Right cardiac atrium (tissue), 5 donors: Measurements from ENCODE around the gene TUBB4B. TPM values are rescaled to one million over a fixed set of nuclear protein-coding genes. Genes with fewer than 3 reads are reported as not detected.

ENCODE experiments used
- ATAC-seq, 2 donors: fragments of 200-7000 bp; cut with Tn5 transposase; one replicate each; pipeline versions ENCODE4 v1.8.0 to v1.9.1; 2020; ENCODE audit warnings: moderate library complexity in 2 of 2, mild to moderate bottlenecking in 1 of 2
- DNase-seq, 3 donors: peaks; one replicate each; pipeline ENCODE4 v3.0.0-alpha.2; 2020
- H3K27ac ChIP-seq: one replicate; pipeline ENCODE4 v1.5.1; 2013; ENCODE audit warnings: mild to moderate bottlenecking, low read length, control low read depth, moderate library complexity
- H3K27me3 ChIP-seq: one replicate; pipeline ENCODE4 v1.6.1; 2013; ENCODE audit not compliant: control insufficient read depth, insufficient read depth
- H3K4me1 ChIP-seq: one replicate; pipeline ENCODE4 v1.6.1; 2013; ENCODE audit warnings: low read length; ENCODE audit not compliant: control insufficient read depth, insufficient read depth
- H3K4me3 ChIP-seq: one replicate; pipeline ENCODE4 v1.5.1; 2013; ENCODE audit warnings: low read length, control low read depth
- H3K9me3 ChIP-seq: one replicate; pipeline ENCODE4 v1.6.1; 2013; ENCODE audit warnings: low read length; ENCODE audit not compliant: control insufficient read depth
- WGBS: extraction: QIAGEN DNeasy Blood & Tissue Kit; methylation state at CpG from one replicate; pipeline ENCODE4 v1.1.7; 2013; 5-methylcytosine and 5-hydroxymethylcytosine counted together
- intact Hi-C, 4 donors: fragments of 100-400 bp; cut with DNase I; formaldehyde crosslinking; loops; one replicate each; pipeline versions ENCODE4 v1.11.0 to v1.14.0; 2022 to 2023
- polyA plus RNA-seq: library from polyadenylated mRNA; stranded (reverse); fragments of 200-250 nt; gene quantifications from one replicate; pipeline ENCODE4 v1.2.3, GENCODE V29; 2013
- total RNA-seq, 4 donors: library from RNA; stranded (reverse); fragmentation: NEBNext Ultra II Directional; extraction: Animal tissue kit (Norgen Biotek cat#: 25700); gene quantifications; one replicate each; pipeline ENCODE4 v1.2.1, GENCODE V29; 2021
- donor health status: healthy with polysubstance abuse.
- donor health status: DM: no; HTN: yes; CAD: no.
- donor health status: DM: no; HTN: no; CAD: no.
- donor health status: DM: no; HTN: yes; CAD: no; lungs with severe emphysema.
- donor health status: DM: yes; HTN: yes; CAD: no.

The TUBB4B gene
- total and polyA plus RNA-seq, 5 donors, result 203 to 591 (median 432) TPM

DNA sequence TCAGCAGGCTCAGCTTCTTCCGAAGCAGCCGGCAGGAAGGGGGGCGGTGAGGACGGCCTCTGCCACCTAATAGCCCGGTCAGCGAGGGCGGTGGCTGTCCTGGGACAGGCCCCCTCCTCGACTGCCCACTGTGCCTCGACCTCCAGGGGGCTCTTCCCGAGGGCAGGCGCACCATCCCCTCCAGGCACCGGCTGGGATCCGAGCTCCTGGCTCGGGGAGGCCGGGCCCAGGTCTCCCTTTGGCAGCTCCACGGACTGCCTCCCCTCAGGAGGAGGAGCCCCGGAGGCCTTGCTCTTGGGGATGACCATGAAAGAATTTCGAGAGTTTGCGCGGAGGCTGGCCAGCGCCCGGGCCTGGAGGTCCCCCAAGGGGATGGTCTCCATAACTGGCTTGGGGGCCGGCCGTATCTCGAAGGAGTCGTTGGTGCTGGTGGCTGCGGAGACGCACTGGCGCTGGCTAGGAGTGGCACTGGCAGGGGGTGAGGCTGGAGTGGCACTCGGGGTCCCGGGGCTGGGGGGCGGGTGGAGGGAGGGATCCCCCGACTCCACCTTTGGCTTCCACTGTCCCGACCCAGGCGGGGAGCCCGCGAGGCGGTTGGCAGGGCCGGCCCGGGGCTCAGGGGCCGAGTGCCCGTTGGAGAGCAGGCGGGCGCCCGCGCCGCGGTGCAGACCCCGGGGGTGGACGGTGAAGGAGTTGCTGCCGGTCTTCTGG, 41.5 kb upstream of the TUBB4B start:
- Histone ChIP-seq H3K27me3 (no peaks in the 10 kb centered on the region), H3K27ac (no peak overlapping the region), H3K4me3 (peak overlapping the region; percentile 78), H3K4me1 (peaks cover 5% of the 10 kb centered on the region), H3K9me3 (no peaks in the 10 kb centered on the region)
- 8% methylated on average over 51 of the region's 51 CpGs for WGBS
- DNase-seq (peak in 1 of 3 donors; percentile 79), ATAC-seq (no peak)
- intact Hi-C loops, result no loop called here

DNA sequence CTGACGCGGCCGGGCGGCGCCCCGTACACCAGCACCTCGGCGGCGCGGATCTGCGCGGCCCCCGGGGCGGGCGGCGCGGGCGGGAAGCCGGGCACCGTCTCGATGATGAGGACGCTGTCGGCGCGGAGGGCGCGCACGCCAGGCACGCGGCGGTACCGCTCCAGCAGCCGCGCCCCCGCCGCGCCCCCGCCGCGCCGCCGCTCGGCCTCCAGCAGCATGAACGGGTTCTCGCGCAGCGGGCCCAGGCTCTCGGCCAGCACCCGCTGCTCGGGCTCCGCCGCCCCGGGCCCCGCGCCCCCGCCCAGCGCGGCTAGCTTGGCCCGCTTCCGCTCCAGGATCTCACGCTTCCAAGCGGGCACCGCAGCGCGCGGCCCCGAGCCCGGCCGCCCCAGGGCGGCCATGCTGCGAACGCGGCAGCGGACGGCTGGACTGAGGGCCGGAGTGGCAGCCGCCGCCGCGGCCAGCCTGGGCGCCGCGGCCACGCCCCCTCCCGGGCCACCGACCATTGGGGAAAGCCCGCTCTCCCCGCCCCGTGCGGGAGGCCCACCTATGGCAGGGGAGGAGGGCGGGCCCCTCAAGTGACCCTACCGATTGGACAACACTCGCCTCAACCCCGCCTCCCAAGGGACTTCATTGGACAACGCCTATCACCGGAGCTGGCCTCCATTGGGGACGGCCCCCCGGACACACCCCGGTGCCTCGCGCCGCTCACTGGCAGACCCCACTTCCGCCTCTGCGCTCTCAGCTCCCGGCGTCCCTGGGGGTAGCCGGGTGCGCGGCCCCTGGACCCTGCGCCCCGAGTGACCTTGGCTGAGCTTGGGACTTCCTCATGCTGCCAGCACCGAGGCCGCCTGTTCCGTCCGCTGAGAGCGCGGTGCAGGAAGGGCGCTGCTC, 40.5 kb upstream of the TUBB4B start, which contains the start of gene TPRN:
Gene TPRN, minus strand, starts transcription at position 431 of the 894 bp plus-strand sequence. Its CDS starts 30 bp downstream, at position 401.
- ATAC-seq, result peak; percentile 98
- Histone ChIP-seq H3K9me3 (no peaks in the 10 kb centered on the region), H3K27me3 (no peaks in the 10 kb centered on the region), H3K4me1 (peaks cover 7% of the 10 kb centered on the region), H3K27ac (peak within 1 kb of the TSS; percentile 85), H3K4me3 (peak within 1 kb of the TSS; percentile 78)
- intact Hi-C loops, result no loop called here
- under 1% methylated on average over 118 of the region's 118 CpGs for WGBS
- peak; percentile 100 for DNase-seq

DNA sequence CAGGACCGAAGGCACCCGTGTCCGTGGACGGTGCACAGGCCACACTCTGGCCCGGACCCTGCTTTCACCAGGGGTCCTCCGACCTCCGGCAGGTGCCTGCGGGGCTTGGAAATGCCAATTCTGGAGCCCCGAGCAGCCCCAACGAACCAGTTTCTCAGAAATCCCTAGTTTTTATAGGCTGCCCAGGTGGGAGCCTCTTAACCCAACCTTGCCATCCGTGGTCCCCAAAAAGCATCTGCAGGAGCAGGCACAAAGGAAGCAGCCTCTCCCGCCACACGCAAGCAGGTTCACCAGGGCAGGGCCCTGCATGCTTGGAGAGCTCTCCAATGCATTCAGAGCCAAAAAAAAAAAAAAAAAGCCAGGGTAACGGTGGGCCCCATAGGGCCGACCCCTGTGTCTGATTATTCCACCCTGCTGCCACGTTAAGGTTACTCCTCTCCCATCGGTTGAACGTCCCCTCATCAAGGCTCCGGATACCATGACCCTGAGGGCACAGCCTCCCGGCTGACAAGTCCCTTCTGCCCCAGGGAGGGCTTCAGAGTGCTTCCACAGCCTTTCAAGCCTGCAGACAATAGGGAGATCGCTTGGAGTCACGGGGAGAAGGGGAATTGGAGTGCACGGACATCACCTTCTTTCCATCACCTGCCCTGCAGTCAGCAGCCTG, 39.8 kb upstream of the TUBB4B start:
- Histone ChIP-seq H3K4me3 (peak overlapping the region; percentile 49), H3K4me1 (peaks cover 10% of the 10 kb centered on the region), H3K27me3 (no peaks in the 10 kb centered on the region), H3K27ac (peak overlapping the region; percentile 85), H3K9me3 (no peaks in the 10 kb centered on the region)
- ATAC-seq (no peak), DNase-seq (no peak)
- 14% methylated on average over 23 of the region's 23 CpGs for WGBS
- intact Hi-C loops, result no loop called here

DNA sequence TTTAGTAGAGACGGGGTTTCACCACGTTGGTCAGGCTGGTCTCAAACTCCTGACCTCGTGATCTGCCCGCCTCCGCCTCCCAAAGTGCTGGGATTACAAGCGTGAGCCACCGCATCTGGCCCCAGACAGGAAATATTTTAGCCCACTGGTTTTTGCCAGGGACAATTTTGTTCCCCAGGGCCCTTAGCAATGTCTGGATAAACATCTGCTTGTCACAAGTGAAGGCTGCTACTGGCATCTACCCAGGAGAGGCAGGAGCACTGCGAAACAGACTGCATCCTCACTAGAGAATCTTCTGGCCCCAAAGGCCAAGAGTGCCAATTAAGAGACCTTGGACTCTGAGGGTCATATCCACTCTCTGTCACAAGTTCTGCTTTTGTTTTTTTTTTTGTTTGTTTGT, 38.1 kb upstream of the TUBB4B start:
- 71% methylated on average over 8 of the region's 8 CpGs for WGBS
- Histone ChIP-seq H3K9me3 (no peaks in the 10 kb centered on the region), H3K27me3 (no peaks in the 10 kb centered on the region), H3K4me3 (no peak overlapping the region), H3K4me1 (peaks cover 14% of the 10 kb centered on the region), H3K27ac (no peak overlapping the region)
- ATAC-seq (no peak), DNase-seq (no peak)
- intact Hi-C loops, result no loop called here

DNA sequence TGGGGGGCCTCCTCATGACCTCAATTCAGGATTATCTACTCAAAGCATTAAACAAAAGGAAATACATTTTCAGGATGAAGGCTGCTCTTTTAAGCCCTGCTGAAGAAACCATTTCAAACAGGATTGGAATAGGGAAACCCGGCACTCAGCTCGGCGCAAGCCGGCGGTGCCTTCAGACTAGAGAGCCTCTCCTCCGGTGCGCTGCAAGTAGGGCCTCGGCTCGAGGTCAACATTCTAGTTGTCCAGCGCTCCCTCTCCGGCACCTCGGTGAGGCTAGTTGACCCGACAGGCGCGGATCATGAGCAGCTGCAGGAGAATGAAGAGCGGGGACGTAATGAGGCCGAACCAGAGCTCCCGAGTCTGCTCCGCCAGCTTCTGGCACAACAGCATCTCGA, 36.4 kb upstream of the TUBB4B start:
- no peak overlapping the region for H3K27ac ChIP-seq

DNA sequence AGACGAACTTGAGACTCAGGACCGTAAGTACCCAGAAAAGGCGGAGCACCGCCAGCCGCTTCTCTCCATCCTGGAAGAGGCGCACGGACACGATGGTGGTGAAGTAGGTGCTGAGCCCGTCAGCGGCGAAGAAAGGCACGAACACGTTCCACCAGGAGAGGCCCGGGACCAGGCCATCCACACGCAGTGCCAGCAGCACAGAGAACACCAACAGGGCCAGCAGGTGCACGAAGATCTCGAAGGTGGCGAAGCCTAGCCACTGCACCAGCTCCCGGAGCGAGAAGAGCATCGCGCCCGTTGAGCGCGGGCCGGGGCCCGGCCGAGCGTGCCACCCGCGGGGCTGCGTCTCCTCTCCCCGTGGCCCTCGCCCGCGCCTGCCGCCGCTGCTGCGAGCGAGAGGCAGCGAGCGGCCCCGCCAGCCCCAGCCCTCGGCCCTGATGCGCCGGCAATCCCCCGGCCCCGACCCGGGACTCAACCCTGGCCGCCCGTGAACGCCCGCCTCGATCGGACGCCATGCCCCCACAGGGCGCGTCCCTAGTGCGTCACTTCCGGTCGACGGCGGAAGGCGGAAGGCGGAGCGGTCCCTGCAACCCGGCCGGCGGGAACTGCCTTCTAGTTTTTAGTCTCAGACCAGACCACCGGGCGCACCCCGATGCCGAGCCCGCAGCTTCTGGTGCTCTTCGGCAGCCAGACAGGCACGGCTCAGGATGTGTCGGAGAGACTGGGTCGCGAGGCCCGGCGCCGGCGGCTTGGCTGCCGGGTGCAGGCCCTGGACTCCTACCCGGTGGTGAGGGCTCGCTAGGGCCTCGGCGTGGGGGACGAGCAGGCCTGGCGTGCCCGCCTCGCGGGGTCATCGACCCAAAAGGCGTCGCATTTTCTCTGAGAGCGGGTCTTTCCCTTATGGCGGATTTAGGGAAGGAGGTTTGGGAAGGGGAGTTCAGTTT, 35.7 kb upstream of the TUBB4B start, which contains the start of the genes NDOR1 and TMEM203:
Gene NDOR1, plus strand, starts transcription at position 575 of the 944 bp plus-strand sequence. Its CDS starts 78 bp downstream, at position 653.
Gene TMEM203, minus strand, starts transcription at position 523 of the 944 bp plus-strand sequence. Its CDS starts 234 bp downstream, at position 289.
- WGBS, result under 1% methylated on average over 98 of the region's 98 CpGs
- Histone ChIP-seq H3K9me3 (no peaks in the 10 kb centered on the region), H3K27me3 (no peaks in the 10 kb centered on the region), H3K4me3 (peak within 1 kb of the TSS; percentile 89), H3K27ac (peak within 1 kb of the TSS; percentile 35), H3K4me1 (peaks cover 14% of the 10 kb centered on the region)
- intact Hi-C loops, result no loop called here
- ATAC-seq (peak; percentile 74), DNase-seq (peak; percentile 92 to 97 (median 96))

More for the DNA sequence above, 36.4 kb upstream of the TUBB4B start:
- Histone ChIP-seq H3K9me3 (no peaks in the 10 kb centered on the region), H3K4me1 (peaks cover 14% of the 10 kb centered on the region), H3K4me3 (peak overlapping the region; percentile 89), H3K27me3 (no peaks in the 10 kb centered on the region)
- ATAC-seq (no peak), DNase-seq (no peak)
- 15% methylated on average over 21 of the region's 21 CpGs for WGBS
- intact Hi-C loops, result no loop called here

DNA sequence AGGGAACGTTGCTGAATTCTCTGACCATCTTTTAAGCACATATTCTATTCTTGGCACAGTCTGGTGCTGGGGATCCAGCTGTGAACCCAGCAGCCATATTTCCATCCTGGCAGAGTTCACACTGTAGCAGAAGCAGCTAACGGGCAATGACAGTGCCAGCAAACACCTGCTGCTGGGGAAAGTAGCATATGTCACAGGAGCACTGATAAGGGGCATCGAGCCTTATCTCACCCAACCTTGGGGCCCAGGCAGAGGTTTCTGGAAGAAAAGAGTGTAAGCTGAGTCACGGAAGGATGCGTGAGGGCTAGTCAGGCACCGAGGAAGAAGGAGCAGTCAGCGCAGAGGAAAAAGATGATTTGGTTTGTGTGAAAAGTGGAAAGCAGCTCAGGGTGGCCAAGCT, 34.5 kb upstream of the TUBB4B start:
- Histone ChIP-seq H3K27ac (no peak overlapping the region), H3K4me1 (peaks cover 14% of the 10 kb centered on the region), H3K9me3 (no peaks in the 10 kb centered on the region), H3K4me3 (peak overlapping the region; percentile 89), H3K27me3 (no peaks in the 10 kb centered on the region)
- intact Hi-C loops, result no loop called here
- DNase-seq (no peak), ATAC-seq (no peak)
- WGBS, result 67% methylated on average over 7 of the region's 7 CpGs

DNA sequence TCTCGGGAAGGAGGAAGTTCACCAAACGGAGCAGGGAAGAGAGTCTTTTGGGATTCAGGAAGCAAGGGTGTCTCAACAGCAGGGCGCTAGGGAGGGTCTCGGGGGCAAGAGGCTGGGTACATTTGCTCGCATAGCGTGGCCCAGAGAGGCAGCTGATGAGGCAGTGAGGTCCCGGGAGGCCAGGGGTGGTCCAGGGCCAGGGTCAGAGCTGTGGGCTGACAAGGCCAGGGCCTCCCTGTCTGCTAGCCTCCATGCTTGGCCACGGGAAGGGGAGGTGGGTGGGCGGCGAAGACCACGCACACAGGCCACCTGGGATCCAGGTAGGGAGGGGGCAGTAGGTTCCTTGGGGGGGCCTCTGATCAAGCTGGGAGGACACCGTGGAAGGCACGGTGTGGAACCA, 29.6 kb upstream of the TUBB4B start:
- Histone ChIP-seq H3K4me1 (peaks cover 4% of the 10 kb centered on the region), H3K9me3 (no peaks in the 10 kb centered on the region), H3K4me3 (no peak overlapping the region), H3K27me3 (no peaks in the 10 kb centered on the region), H3K27ac (no peak overlapping the region)
- ATAC-seq (no peak), DNase-seq (no peak)
- intact Hi-C loops, result no loop called here
- 86% methylated on average over 13 of the region's 13 CpGs for WGBS

DNA sequence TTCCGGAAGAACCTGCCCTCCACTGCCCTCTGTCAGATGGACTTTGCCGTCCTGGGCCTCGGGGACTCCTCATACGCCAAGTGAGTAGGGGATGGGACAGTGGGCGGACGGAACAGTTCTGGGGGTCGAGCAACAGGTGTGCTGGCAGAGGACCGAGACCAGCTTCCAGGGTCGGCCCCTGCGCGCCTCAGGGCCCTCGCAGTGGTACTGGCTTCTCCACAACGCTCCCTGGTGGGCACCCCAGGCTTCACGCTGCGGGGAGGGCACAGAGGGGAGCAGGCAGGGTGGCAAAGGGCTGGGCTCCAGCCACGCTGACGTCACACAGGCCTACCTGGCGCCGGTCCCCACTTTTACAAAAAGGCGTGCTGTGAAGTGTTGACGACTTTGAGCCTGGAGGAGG, 28.6 kb upstream of the TUBB4B start:
- no peaks in the 10 kb centered on the region for H3K9me3 ChIP-seq
- no peak overlapping the region for H3K4me3 ChIP-seq
- ATAC-seq (no peak), DNase-seq (peak in 1 of 3 donors; percentile 47)
- WGBS, result 83% methylated on average over 21 of the region's 21 CpGs
- intact Hi-C loops, result no loop called here
- H3K27ac ChIP-seq, result no peak overlapping the region
- H3K4me1 ChIP-seq, result no peaks in the 10 kb centered on the region
- H3K27me3 ChIP-seq, result no peaks in the 10 kb centered on the region
